Breast epithelium (tissue), 3 donors: Measurements from ENCODE around the gene RBBP9.

ENCODE experiments used
- CTCF ChIP-seq, 3 donors: fragments of 450-650 bp; IDR thresholded peaks; one replicate each; pipeline ENCODE4 v1.5.1; 2016 to 2017; ENCODE audit warnings: antibody characterized with exemption in 3 of 3, mild to moderate bottlenecking in 3 of 3, moderate library complexity in 3 of 3
- POLR2A ChIP-seq: fragments of 450-650 bp; IDR thresholded peaks from one replicate; pipeline ENCODE4 v1.6.1; 2016; ENCODE audit warnings: antibody characterized with exemption, mild to moderate bottlenecking, moderate library complexity

GRCh38 chr20:18533491-18533890 is 36.5 kb upstream of the RBBP9 start:
- no peak for TF ChIP-seq CTCF (IDR thresholded peaks at IDR 0.05)
- no peak for TF ChIP-seq POLR2A
